Body of pancreas (tissue), 4 donors: ENCODE measurements around the gene EED.

ENCODE experiments used
- CTCF ChIP-seq, 7 experiments: fragments of 450-650 bp in 4 of 7; fragments of 200-600 bp in 3 of 7; sonication (generic) in 3 of 7; IDR thresholded peaks; one replicate each; pipeline ENCODE4 v1.5.1; 2016 to 2019; ENCODE audit warnings: antibody characterized with exemption in 7 of 7
- POLR2A ChIP-seq, 3 donors: fragments of 450-650 bp; IDR thresholded peaks; one replicate each; pipeline ENCODE4 v1.6.1; 2016; ENCODE audit warnings: antibody characterized with exemption in 3 of 3, mild to moderate bottlenecking in 2 of 3

- TF ChIP-seq CTCF (IDR thresholded peaks at IDR 0.05) (no peak), POLR2A (IDR thresholded peaks at IDR 0.05) (no peak)
Measured at GRCh38 chr11:86259730-86260129, 15.2 kb downstream of the EED start.
